HCT116 (cell line): ENCODE data around the gene CES1. TPM values are rescaled to one million over a fixed set of nuclear protein-coding genes. Genes with fewer than 3 reads are reported as not detected.

ENCODE experiments used
- ATAC-seq: fragments of 200-7000 bp; cut with Tn5 transposase; 2 replicates; pipeline ENCODE4 v1.9.1; 2020; ENCODE audit warnings: mild to moderate bottlenecking, moderate library complexity
- BruUV-seq: library from RNA; stranded (reverse); fragments of 400-500 nt; replicated peaks from 2 replicates; lab custom pipeline; 2021; lab: Mats Ljungman, UMichigan
- CTCF ChIA-PET: fragments of 300-600 bp; sonication (Branson Sonifier 250); formaldehyde crosslinking; loops from one replicate; lab custom pipeline; 2021; ENCODE audit warnings: antibody characterized with exemption; lab: Charles Lee
- POLR2A ChIA-PET: fragments of 300-600, 350-600 bp; sonication (Branson Sonifier 250); formaldehyde crosslinking; loops from one replicate; lab custom pipeline; 2021; ENCODE audit warnings: antibody characterized with exemption; lab: Charles Lee
- RAD21 ChIA-PET, 2 experiments: fragments of 300-600 bp; sonication (Branson Sonifier 250); formaldehyde crosslinking; loops; one replicate each; lab custom pipeline; 2023; ENCODE audit warnings: low total read pairs in 2 of 2; ENCODE audit not compliant: uncharacterized antibody in 2 of 2, unreplicated experiment in 2 of 2, low non-redundant PET in 1 of 2; lab: Charles Lee
- DNase-seq: peaks from one replicate; pipeline ENCODE4 v3.0.0-alpha.2; 2010; ENCODE audit warnings: low read depth, low spot score
- H2AFZ ChIP-seq: fragments of 200-600 bp; shearing (Covaris generic), sonication (generic); 2 replicates; pipeline ENCODE4 v1.6.1; 2017; ENCODE audit warnings: low read depth, mixed run types, mixed read lengths, antibody characterized with exemption, low read length; ENCODE audit not compliant: poor library complexity, severe bottlenecking
- H3K27ac ChIP-seq: 2 replicates; pipeline ENCODE4 v1.5.1; 2012; ENCODE audit warnings: low read depth, low read length
- H3K27me3 ChIP-seq: fragments of 200-600 bp; sonication (generic); 2 replicates; pipeline ENCODE4 v1.6.1; 2016; ENCODE audit warnings: mixed run types, low read length, mixed read lengths; ENCODE audit not compliant: insufficient read depth
- H3K36me3 ChIP-seq, 2 experiments: fragments of 200-500 bp in 1 of 2; fragments of 200-600 bp in 1 of 2; sonication (Bioruptor generic) in 1 of 2; sonication (generic) in 1 of 2; 2 replicates each; pipeline versions ENCODE4 v1.5.1 to v1.6.1; 2014 to 2016; ENCODE audit warnings: low read length in 2 of 2, inconsistent platforms in 1 of 2, mixed read lengths in 1 of 2, mixed run types in 1 of 2; ENCODE audit not compliant: insufficient read depth in 2 of 2, control insufficient read depth in 1 of 2
- H3K4me1 ChIP-seq, 2 experiments: fragments of 200-600 bp in 1 of 2; sonication (generic) in 1 of 2; 2 replicates each; pipeline versions ENCODE4 v1.5.1 to v1.6.1; 2012 to 2017; ENCODE audit warnings: low read length in 2 of 2, inconsistent platforms in 1 of 2, mild to moderate bottlenecking in 1 of 2, mixed read lengths in 1 of 2, mixed run types in 1 of 2, moderate library complexity in 1 of 2; ENCODE audit not compliant: insufficient read depth in 2 of 2, control insufficient read depth in 1 of 2
- H3K4me2 ChIP-seq: fragments of 200-600 bp; sonication (generic); 2 replicates; pipeline ENCODE4 v1.6.1; 2017; ENCODE audit warnings: mixed run types, low read length, mixed read lengths
- H3K4me3 ChIP-seq, 2 experiments: fragments of 200-600 bp in 1 of 2; sonication (generic) in 1 of 2; replicated peaks in 1 of 2; 2 replicates each; pipeline ENCODE4 v1.5.1; 2011 to 2016; ENCODE audit warnings: low read length in 2 of 2, control low read depth in 1 of 2, low read depth in 1 of 2, mild to moderate bottlenecking in 1 of 2, mixed read lengths in 1 of 2, mixed run types in 1 of 2
- H3K79me2 ChIP-seq: fragments of 200-600 bp; sonication (generic); 2 replicates; pipeline ENCODE4 v1.6.1; 2017; ENCODE audit warnings: mild to moderate bottlenecking, mixed run types, low read length, moderate library complexity, mixed read lengths; ENCODE audit not compliant: insufficient read depth
- H3K9ac ChIP-seq: fragments of 200-600 bp; sonication (generic); 2 replicates; pipeline ENCODE4 v1.6.1; 2016; ENCODE audit warnings: low read length, mixed read lengths
- H3K9me2 ChIP-seq: fragments of 200-600 bp; sonication (generic), shearing (Covaris generic); 2 replicates; pipeline ENCODE4 v1.6.1; 2017; ENCODE audit warnings: mixed run types, mild to moderate bottlenecking, moderate library complexity; ENCODE audit not compliant: insufficient read depth
- H3K9me3 ChIP-seq, 2 experiments: fragments of 200-500 bp in 1 of 2; fragments of 200-600 bp in 1 of 2; sonication (Bioruptor generic) in 1 of 2; sonication (generic) in 1 of 2; 2 replicates each; pipeline ENCODE4 v1.6.1; 2014 to 2017; ENCODE audit warnings: low read length in 2 of 2, mixed read lengths in 2 of 2, inconsistent platforms in 1 of 2, low read depth in 1 of 2, mild to moderate bottlenecking in 1 of 2, mixed run types in 1 of 2, moderate library complexity in 1 of 2; ENCODE audit not compliant: control insufficient read depth in 1 of 2, insufficient read depth in 1 of 2
- H4K20me1 ChIP-seq: fragments of 200-600 bp; sonication (generic), shearing (Covaris generic); 2 replicates; pipeline ENCODE4 v1.6.1; 2017; ENCODE audit warnings: mixed run types, mild to moderate bottlenecking, moderate library complexity; ENCODE audit not compliant: insufficient read depth
- ATF3 ChIP-seq: IDR thresholded peaks from 2 replicates; pipeline ENCODE4 v1.6.1; 2012
- CBX3 ChIP-seq: IDR thresholded peaks from 2 replicates; pipeline ENCODE4 v1.6.1; 2012; ENCODE audit warnings: low read depth
- CEBPB ChIP-seq: IDR thresholded peaks from 2 replicates; pipeline ENCODE4 v1.6.1; 2012; ENCODE audit warnings: low read depth
- CTCF ChIP-seq, 3 experiments: fragments of 200-600 bp in 1 of 3; sonication (generic) in 1 of 3; IDR thresholded peaks in 2 of 3; conservative IDR thresholded peaks in 1 of 3; 2 replicates each; pipeline ENCODE4 v1.5.1; 2012 to 2017; ENCODE audit warnings: low read depth in 2 of 3, low read length in 2 of 3, antibody characterized with exemption in 1 of 3, borderline replicate concordance in 1 of 3, control low read depth in 1 of 3, mild to moderate bottlenecking in 1 of 3, mixed read lengths in 1 of 3, mixed run types in 1 of 3, moderate library complexity in 1 of 3; ENCODE audit not compliant: insufficient read depth in 1 of 3
- EGR1 ChIP-seq: IDR thresholded peaks from 2 replicates; pipeline ENCODE4 v1.6.1; 2012; ENCODE audit warnings: low read depth
- EZH2 ChIP-seq: fragments of 200-600 bp; sonication (generic); IDR thresholded peaks from 2 replicates; pipeline ENCODE4 v1.6.1; 2017; ENCODE audit warnings: antibody characterized with exemption, mixed run types
- JUND ChIP-seq: IDR thresholded peaks from 2 replicates; pipeline ENCODE4 v1.6.1; 2012
- POLR2A ChIP-seq: IDR thresholded peaks from 2 replicates; pipeline ENCODE4 v1.7.0; 2011; ENCODE audit warnings: borderline replicate concordance; ENCODE audit not compliant: insufficient read depth, insufficient read length; ENCODE audit errors: extremely low read depth
- POLR2AphosphoS5 ChIP-seq: IDR thresholded peaks from 2 replicates; pipeline ENCODE4 v1.6.1; 2011; ENCODE audit warnings: mild to moderate bottlenecking, low read depth, low read length, moderate library complexity
- REST ChIP-seq: IDR thresholded peaks from 2 replicates; pipeline ENCODE4 v1.6.1; 2012; ENCODE audit warnings: low read depth
- SP1 ChIP-seq: IDR thresholded peaks from 2 replicates; pipeline ENCODE4 v1.6.1; 2012; ENCODE audit warnings: low read depth
- SRF ChIP-seq: IDR thresholded peaks from 2 replicates; pipeline ENCODE4 v1.6.1; 2012; ENCODE audit warnings: low read depth
- TCF7L2 ChIP-seq: IDR thresholded peaks from 2 replicates; pipeline ENCODE4 v1.7.0; 2011; ENCODE audit warnings: borderline replicate concordance, inconsistent platforms; ENCODE audit not compliant: insufficient read depth, insufficient read length; ENCODE audit errors: extremely low read depth
- YY1 ChIP-seq: IDR thresholded peaks from 2 replicates; pipeline ENCODE4 v1.6.1; 2011; ENCODE audit warnings: low read length, low read depth, moderate library complexity, mild to moderate bottlenecking; ENCODE audit not compliant: insufficient replicate concordance; ENCODE audit errors: extremely low read depth
- ZBTB33 ChIP-seq: IDR thresholded peaks from 2 replicates; pipeline ENCODE4 v1.6.1; 2011; ENCODE audit warnings: mild to moderate bottlenecking, low read length, moderate library complexity; ENCODE audit not compliant: insufficient replicate concordance; ENCODE audit errors: extremely low read depth
- intact Hi-C: fragments of 100-400 bp; cut with micrococcal nuclease; formaldehyde crosslinking; loops from 2 replicates; pipeline ENCODE4 v1.10.0; 2022
- total RNA-seq: library from RNA; stranded (reverse); gene quantifications from one replicate; pipeline ENCODE4 v1.2.1, GENCODE V29; 2021; ENCODE audit not compliant: unreplicated experiment

The CES1 gene
- total RNA-seq, 1 experiment from 2014 or later = 1.8 TPM

GRCh38 chr16:55868980-55869379 lies 36.1 kb upstream of the CES1 start:
- H3K4me1 ChIP-seq = no peaks in the 10 kb centered on the region
- ChIA-PET POLR2A (no interaction called here), CTCF (no interaction called here), RAD21 (no interaction called here)
- no peak overlapping the region for H3K27ac ChIP-seq
- ATAC-seq (no peak), DNase-seq (no peak)
- no peaks in the 10 kb centered on the region for H3K36me3 ChIP-seq
- no peaks in the 10 kb centered on the region for H3K9me3 ChIP-seq
- no peaks in the 10 kb centered on the region for H3K79me2 ChIP-seq
- H4K20me1 ChIP-seq = no peaks in the 10 kb centered on the region
- BruUV-seq = no TSS peak
- H3K9ac ChIP-seq = no peak overlapping the region
- no peak overlapping the region for H3K4me3 ChIP-seq
- no peak overlapping the region for H2AFZ ChIP-seq
- H3K9me2 ChIP-seq = no peaks in the 10 kb centered on the region
- TF ChIP-seq SP1 (no peak), POLR2AphosphoS5 (no peak), ZBTB33 (no peak), SRF (no peak), TCF7L2 (no peak), ATF3 (no peak), EZH2 (no peak), JUND (no peak), YY1 (no peak), POLR2A (no peak), CEBPB (no peak), EGR1 (no peak), CBX3 (no peak), REST (no peak), CTCF (IDR thresholded peaks at IDR 0.05 in 2 of 3, conservative IDR thresholded peaks at IDR 0.05 in 1 of 3; ENCODE audit: borderline replicate concordance in 1 of 3, insufficient read depth in 1 of 3, low read depth in 2 of 3, low read length in 2 of 3) (no peak)
- TF ChIP-seq, all 23 proteins: peak for 0
- Histone ChIP-seq H3K27me3 (peaks cover 14% of the 10 kb centered on the region), H3K4me2 (no peak overlapping the region)
- intact Hi-C loops = no loop called here
